Urinary bladder (tissue), 4 donors: ENCODE results near the gene ISL2. TPM values are rescaled to one million over a fixed set of nuclear protein-coding genes. Genes with fewer than 3 reads are reported as not detected.
A peak's percentile ranks its signal among the peaks of the same experiment; 100 is the strongest.
"Not testable (repeated sequence)": the region's sequence is repeated elsewhere in the genome, so short reads cannot be mapped to it uniquely, and the experiment has no call there.

Experiments used
- DNase-seq: peaks from one replicate; pipeline ENCODE4 v3.0.0-alpha.2; 2015; ENCODE audit errors: extremely low spot score
- H3K27ac ChIP-seq: one replicate; pipeline ENCODE4 v1.5.1; 2013; ENCODE audit warnings: low read depth, mild to moderate bottlenecking, moderate library complexity
- H3K36me3 ChIP-seq: one replicate; pipeline ENCODE4 v1.6.1; 2013; ENCODE audit warnings: mild to moderate bottlenecking, moderate library complexity; ENCODE audit not compliant: insufficient read depth
- H3K4me1 ChIP-seq: one replicate; pipeline ENCODE4 v1.6.1; 2013; ENCODE audit warnings: mild to moderate bottlenecking, moderate library complexity; ENCODE audit not compliant: insufficient read depth
- H3K4me3 ChIP-seq: one replicate; pipeline ENCODE4 v1.5.1; 2013; ENCODE audit warnings: low read depth, low read length
- WGBS: extraction: QIAGEN DNeasy Blood & Tissue Kit; methylation state at CpG from one replicate; pipeline ENCODE4 v1.1.7; 2013; 5-methylcytosine and 5-hydroxymethylcytosine counted together
- polyA plus RNA-seq: library from polyadenylated mRNA; stranded (reverse); fragments of 200-250 nt; gene quantifications from one replicate; pipeline ENCODE4 v1.2.3, GENCODE V29; 2013
- total RNA-seq: library from RNA; depleted of rRNA; stranded (reverse); fragments of >200 nt; gene quantifications from one replicate; pipeline ENCODE4 v1.2.3, GENCODE V29; 2014
- donor health status: healthy with polysubstance abuse.
- donor health status: healthy.

The ISL2 gene
- total and polyA plus RNA-seq, 2 donors, result 1.5 TPM; not detected in 1

- Histone ChIP-seq H3K4me1 (no peaks in the 10 kb centered on the region), H3K27ac (peak overlapping the region; percentile 33), H3K36me3 (no peaks in the 10 kb centered on the region), H3K4me3 (no peak overlapping the region)
- no peak for DNase-seq
- WGBS, result 73% methylated on average over 7 of the region's 7 CpGs
Observed at GRCh38 chr15:76312540-76313174, 23.9 kb upstream of the ISL2 start.

GRCh38 chr15:76313175-76313567 lies 23.4 kb upstream of the ISL2 start:
- not testable (repeated sequence) for DNase-seq, H3K4me1 ChIP-seq, H3K4me3 ChIP-seq, H3K27ac ChIP-seq, H3K36me3 ChIP-seq
- 82% methylated on average over 4 of the region's 4 CpGs for WGBS

GRCh38 chr15:76313731-76314130 lies 22.8 kb upstream of the ISL2 start:
- DNase-seq, result no peak
- WGBS, result 66% methylated on average over 5 of the region's 5 CpGs
- Histone ChIP-seq H3K4me1 (no peaks in the 10 kb centered on the region), H3K4me3 (no peak overlapping the region), H3K36me3 (no peaks in the 10 kb centered on the region), H3K27ac (no peak overlapping the region)

GRCh38 chr15:76320012-76320411 lies 16.6 kb upstream of the ISL2 start:
- Histone ChIP-seq H3K4me3 (no peak overlapping the region), H3K27ac (no peak overlapping the region), H3K36me3 (no peaks in the 10 kb centered on the region), H3K4me1 (no peaks in the 10 kb centered on the region)
- WGBS, result 87% methylated on average over 6 of the region's 6 CpGs
- DNase-seq, result no peak

- Histone ChIP-seq H3K4me3 (no peak overlapping the region), H3K36me3 (no peaks in the 10 kb centered on the region), H3K27ac (no peak overlapping the region), H3K4me1 (no peaks in the 10 kb centered on the region)
- WGBS, result 39% methylated on average over 10 of the region's 10 CpGs
- no peak for DNase-seq
Observed at GRCh38 chr15:76321171-76321570, 15.4 kb upstream of the ISL2 start.

- no peaks in the 10 kb centered on the region for H3K4me1 ChIP-seq
- 57% methylated on average over 5 of the region's 5 CpGs for WGBS
- no peak for DNase-seq
- H3K4me3 ChIP-seq, result no peak overlapping the region
- no peaks in the 10 kb centered on the region for H3K36me3 ChIP-seq
- H3K27ac ChIP-seq, result no peak overlapping the region
Observed at GRCh38 chr15:76321602-76322001, 15.0 kb upstream of the ISL2 start.

GRCh38 chr15:76324066-76324465 lies 12.5 kb upstream of the ISL2 start:
- DNase-seq, result no peak
- no peak overlapping the region for H3K27ac ChIP-seq
- no peaks in the 10 kb centered on the region for H3K4me1 ChIP-seq
- H3K36me3 ChIP-seq, result no peaks in the 10 kb centered on the region
- H3K4me3 ChIP-seq, result no peak overlapping the region
- WGBS, result 53% methylated on average over 3 of the region's 3 CpGs

- DNase-seq, result no peak
- 65% methylated on average over 2 of the region's 2 CpGs for WGBS
Observed at GRCh38 chr15:76325704-76326103, 10.9 kb upstream of the ISL2 start.

GRCh38 chr15:76327191-76328105 lies 9.1 kb upstream of the ISL2 start:
- 78% methylated on average over 8 of the region's 8 CpGs for WGBS
- no peak overlapping the region for H3K27ac ChIP-seq
- no peaks in the 10 kb centered on the region for H3K36me3 ChIP-seq
- H3K4me3 ChIP-seq, result no peak overlapping the region
- no peaks in the 10 kb centered on the region for H3K4me1 ChIP-seq
- DNase-seq, result no peak

More at GRCh38 chr15:76325704-76326103, 10.9 kb upstream of the ISL2 start:
- Histone ChIP-seq H3K4me3 (no peak overlapping the region), H3K27ac (no peak overlapping the region), H3K4me1 (no peaks in the 10 kb centered on the region), H3K36me3 (no peaks in the 10 kb centered on the region)

- 62% methylated on average over 8 of the region's 8 CpGs for WGBS
- no peaks in the 10 kb centered on the region for H3K36me3 ChIP-seq
- no peaks in the 10 kb centered on the region for H3K4me1 ChIP-seq
- no peak overlapping the region for H3K27ac ChIP-seq
- no peak for DNase-seq
- H3K4me3 ChIP-seq, result no peak overlapping the region
Observed at GRCh38 chr15:76328106-76328696, 8.4 kb upstream of the ISL2 start.

GRCh38 chr15:76328958-76329357 lies 7.6 kb upstream of the ISL2 start:
- Histone ChIP-seq H3K36me3 (no peaks in the 10 kb centered on the region), H3K4me3 (no peak overlapping the region), H3K27ac (no peak overlapping the region), H3K4me1 (no peaks in the 10 kb centered on the region)
- WGBS, result 73% methylated on average over 4 of the region's 4 CpGs
- DNase-seq, result no peak

- 77% methylated on average over 7 of the region's 7 CpGs for WGBS
- H3K4me3 ChIP-seq, result no peak overlapping the region
- H3K4me1 ChIP-seq, result no peaks in the 10 kb centered on the region
- no peaks in the 10 kb centered on the region for H3K36me3 ChIP-seq
- no peak overlapping the region for H3K27ac ChIP-seq
- DNase-seq, result no peak
Observed at GRCh38 chr15:76330080-76330680, 6.4 kb upstream of the ISL2 start.

- Histone ChIP-seq H3K36me3 (no peaks in the 10 kb centered on the region), H3K4me1 (peaks cover 6% of the 10 kb centered on the region), H3K4me3 (no peak overlapping the region), H3K27ac (no peak overlapping the region)
- no peak for DNase-seq
- 100% methylated on average over 1 of the region's 1 CpG for WGBS
Observed at GRCh38 chr15:76332796-76333195, 3.8 kb upstream of the ISL2 start.
